Mammary epithelial cell (primary cell): ENCODE results near the gene HEATR5A.

Source experiments
- EZH2 ChIP-seq: IDR thresholded peaks from 2 replicates; pipeline ENCODE4 v1.6.1; 2012; ENCODE audit warnings: low read length, inconsistent platforms, borderline replicate concordance
- TF ChIP-seq, protein P1 (sequence below), 2 donors: IDR thresholded peaks in 1 of 2; conservative IDR thresholded peaks in 1 of 2; 2 replicates each; pipeline ENCODE4 v1.5.1; 2011 to 2012; ENCODE audit warnings: inconsistent platforms in 2 of 2, low read length in 2 of 2, mild to moderate bottlenecking in 2 of 2, control low read depth in 1 of 2, low read depth in 1 of 2; ENCODE audit not compliant: insufficient read depth in 1 of 2; ENCODE audit errors: extremely low read depth in 1 of 2

DNA sequence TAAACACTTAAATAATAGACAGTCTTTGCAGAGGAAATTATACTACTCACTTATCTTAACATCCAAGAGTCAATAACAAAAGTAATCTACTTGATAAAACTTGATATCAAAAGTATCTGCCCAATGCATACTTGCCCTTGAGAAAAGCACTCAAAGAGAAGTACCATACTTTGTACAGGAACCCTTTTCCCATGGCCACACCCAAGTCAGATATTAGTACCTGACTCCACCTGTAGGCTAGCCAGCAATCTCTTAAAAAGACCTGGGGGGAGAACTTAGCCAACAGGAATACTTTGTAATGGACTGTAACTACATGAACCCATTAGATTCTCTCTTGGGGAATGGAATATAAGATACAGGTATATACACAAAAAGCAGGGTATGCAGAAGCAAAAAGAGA, 113.2 kb downstream of the HEATR5A start:
- TF ChIP-seq, protein P1, sequence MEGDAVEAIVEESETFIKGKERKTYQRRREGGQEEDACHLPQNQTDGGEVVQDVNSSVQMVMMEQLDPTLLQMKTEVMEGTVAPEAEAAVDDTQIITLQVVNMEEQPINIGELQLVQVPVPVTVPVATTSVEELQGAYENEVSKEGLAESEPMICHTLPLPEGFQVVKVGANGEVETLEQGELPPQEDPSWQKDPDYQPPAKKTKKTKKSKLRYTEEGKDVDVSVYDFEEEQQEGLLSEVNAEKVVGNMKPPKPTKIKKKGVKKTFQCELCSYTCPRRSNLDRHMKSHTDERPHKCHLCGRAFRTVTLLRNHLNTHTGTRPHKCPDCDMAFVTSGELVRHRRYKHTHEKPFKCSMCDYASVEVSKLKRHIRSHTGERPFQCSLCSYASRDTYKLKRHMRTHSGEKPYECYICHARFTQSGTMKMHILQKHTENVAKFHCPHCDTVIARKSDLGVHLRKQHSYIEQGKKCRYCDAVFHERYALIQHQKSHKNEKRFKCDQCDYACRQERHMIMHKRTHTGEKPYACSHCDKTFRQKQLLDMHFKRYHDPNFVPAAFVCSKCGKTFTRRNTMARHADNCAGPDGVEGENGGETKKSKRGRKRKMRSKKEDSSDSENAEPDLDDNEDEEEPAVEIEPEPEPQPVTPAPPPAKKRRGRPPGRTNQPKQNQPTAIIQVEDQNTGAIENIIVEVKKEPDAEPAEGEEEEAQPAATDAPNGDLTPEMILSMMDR (conservative IDR thresholded peaks at IDR 0.05 in 1 of 2, IDR thresholded peaks at IDR 0.05 in 1 of 2; ENCODE audit: extremely low read depth in 1 of 2, insufficient read depth in 1 of 2, low read depth in 1 of 2, low read length in 2 of 2), result peak in 1 of 2 donors; percentile 29
- TF ChIP-seq EZH2, result no peak
